ENCODE results near the gene TIMMDC1. TPM values are rescaled to one million over a fixed set of nuclear protein-coding genes. Genes with fewer than 3 reads are reported as not detected.

The TIMMDC1 gene
- total RNA-seq, 2 experiments from 2014 or later: 105 TPM

- no peak for DNase-seq
- TF ChIP-seq CTCF (IDR thresholded peaks at IDR 0.05): no peak
- no peak for ATAC-seq
- intact Hi-C loops (cut with micrococcal nuclease): no loop called here
- no peaks in the 10 kb centered on the region for H3K27me3 Mint-ChIP-seq
- H3K4me1 Mint-ChIP-seq (ENCODE audit: low read depth): peaks cover 17% of the 10 kb centered on the region
- H3K36me3 Mint-ChIP-seq (ENCODE audit: low read depth): peaks cover 81% of the 10 kb centered on the region
- no peak overlapping the region for H3K27ac Mint-ChIP-seq
- no peaks in the 10 kb centered on the region for H3K9me3 Mint-ChIP-seq
- CTCF ChIA-PET: interaction anchor here (1.4 kb wide), 2 partner anchors 53 to 164 kb away, joined by 3 to 5 read pairs; no protein-coding TSS in a partner anchor
- H3K4me3 Mint-ChIP-seq: no peak overlapping the region
- POLR2A ChIA-PET: interaction anchor here (0.9 kb wide), 1 partner anchor 47 kb away, joined by 4 read pairs; no protein-coding TSS in a partner anchor
These were observed 18.8 kb downstream of the TIMMDC1 start for GRCh38 chr3:119517112-119517511.

GRCh38 chr3:119518026-119518425, 19.7 kb downstream of the TIMMDC1 start:
- no peaks in the 10 kb centered on the region for H3K27me3 Mint-ChIP-seq
- peaks cover 14% of the 10 kb centered on the region for H3K4me1 Mint-ChIP-seq (ENCODE audit: low read depth)
- H3K27ac Mint-ChIP-seq: no peak overlapping the region

GRCh38 chr3:119524931-119525662, 26.8 kb downstream of the TIMMDC1 start:
- no peaks in the 10 kb centered on the region for H3K27me3 Mint-ChIP-seq
- H3K4me1 Mint-ChIP-seq (ENCODE audit: low read depth): no peaks in the 10 kb centered on the region
- H3K4me3 Mint-ChIP-seq: no peak overlapping the region
- CTCF ChIA-PET: no interaction called here
- no peaks in the 10 kb centered on the region for H3K9me3 Mint-ChIP-seq
- H3K36me3 Mint-ChIP-seq (ENCODE audit: low read depth): peaks cover 48% of the 10 kb centered on the region
- TF ChIP-seq CTCF (IDR thresholded peaks at IDR 0.05): no peak
- no peak for ATAC-seq
- POLR2A ChIA-PET: no interaction called here
- no peak for DNase-seq
- intact Hi-C loops (cut with micrococcal nuclease): no loop called here
- no peak overlapping the region for H3K27ac Mint-ChIP-seq

More at GRCh38 chr3:119518026-119518425, 19.7 kb downstream of the TIMMDC1 start:
- Mint-ChIP-seq H3K36me3 (ENCODE audit: low read depth) (peaks cover 82% of the 10 kb centered on the region), H3K9me3 (no peaks in the 10 kb centered on the region), H3K4me3 (no peak overlapping the region)
- ATAC-seq: no peak
- no peak for DNase-seq
- TF ChIP-seq CTCF (IDR thresholded peaks at IDR 0.05): no peak
- ChIA-PET CTCF (interaction anchor here (0.7 to 1.4 kb wide), 2 partner anchors 160 to 163 kb away, joined by 3 to 5 read pairs; no protein-coding TSS in a partner anchor), POLR2A (interaction anchor here (0.9 kb wide), 1 partner anchor 48 kb away, joined by 4 read pairs; no protein-coding TSS in a partner anchor)
- intact Hi-C loops (cut with micrococcal nuclease): no loop called here

- no peak for TF ChIP-seq CTCF (IDR thresholded peaks at IDR 0.05)
- H3K9me3 Mint-ChIP-seq: no peaks in the 10 kb centered on the region
- H3K27me3 Mint-ChIP-seq: no peaks in the 10 kb centered on the region
- no peaks in the 10 kb centered on the region for H3K4me1 Mint-ChIP-seq (ENCODE audit: low read depth)
- DNase-seq (no peak), ATAC-seq (no peak)
- H3K27ac Mint-ChIP-seq: no peak overlapping the region
- H3K36me3 Mint-ChIP-seq (ENCODE audit: low read depth): peaks cover 32% of the 10 kb centered on the region
- no peak overlapping the region for H3K4me3 Mint-ChIP-seq
- intact Hi-C loops (cut with micrococcal nuclease): no loop called here
- CTCF ChIA-PET: interaction anchor here (0.9 kb wide), 1 partner anchor 153 kb away, joined by 3 read pairs; no protein-coding TSS in a partner anchor
- POLR2A ChIA-PET: no interaction called here
These were observed 29.4 kb downstream of the TIMMDC1 start for GRCh38 chr3:119527714-119528113.

- no peaks in the 10 kb centered on the region for H3K9me3 Mint-ChIP-seq
- H3K27ac Mint-ChIP-seq: no peak overlapping the region
- H3K36me3 Mint-ChIP-seq (ENCODE audit: low read depth): peaks cover 16% of the 10 kb centered on the region
- no peak for DNase-seq
- H3K27me3 Mint-ChIP-seq: no peaks in the 10 kb centered on the region
- ChIA-PET CTCF (no interaction called here), POLR2A (no interaction called here)
- H3K4me1 Mint-ChIP-seq (ENCODE audit: low read depth): no peaks in the 10 kb centered on the region
- ATAC-seq: no peak
- no peak overlapping the region for H3K4me3 Mint-ChIP-seq
- no peak for TF ChIP-seq CTCF (IDR thresholded peaks at IDR 0.05)
- intact Hi-C loops (cut with micrococcal nuclease): no loop called here
These were observed 31.5 kb downstream of the TIMMDC1 start for GRCh38 chr3:119529883-119530282.

Data from activated CD8-positive, alpha-beta T cell treated with anti-CD3 and anti-CD28 coated beads for 36 hours (primary cell).